Mesenchymal stem cell (in vitro differentiated cells and primary cell): ENCODE data around the gene MICAL3.

Experiments used
- DNase-seq: peaks from one replicate; pipeline ENCODE4 v3.0.0-alpha.2; 2013
- H2AFZ ChIP-seq: one replicate; pipeline ENCODE4 v1.6.1; 2013; ENCODE audit warnings: low read depth, mild to moderate bottlenecking, control low read depth, inconsistent platforms, low read length, moderate library complexity
- H2AK5ac ChIP-seq: 2 replicates; pipeline ENCODE4 v1.6.1; 2013; ENCODE audit warnings: low read length, moderate library complexity, mild to moderate bottlenecking, inconsistent platforms; ENCODE audit not compliant: severe bottlenecking
- H2BK120ac ChIP-seq: one replicate; pipeline ENCODE4 v1.6.1; 2013; ENCODE audit warnings: low read depth, mild to moderate bottlenecking, inconsistent platforms, low read length, moderate library complexity
- H2BK12ac ChIP-seq, 2 experiments: one replicate each; pipeline ENCODE4 v1.6.1; 2013; ENCODE audit warnings: inconsistent platforms in 2 of 2, low read length in 2 of 2, mild to moderate bottlenecking in 2 of 2, moderate library complexity in 2 of 2, control low read depth in 1 of 2
- H2BK15ac ChIP-seq: one replicate; pipeline ENCODE4 v1.6.1; 2013; ENCODE audit warnings: mild to moderate bottlenecking, low read depth, inconsistent platforms; ENCODE audit not compliant: poor library complexity, severe bottlenecking
- H2BK5ac ChIP-seq: 2 replicates; pipeline ENCODE4 v1.6.1; 2013; ENCODE audit warnings: low read depth, mild to moderate bottlenecking, low read length, control low read depth, inconsistent platforms; ENCODE audit not compliant: poor library complexity, severe bottlenecking
- H3K14ac ChIP-seq, 2 experiments: one replicate each; pipeline ENCODE4 v1.6.1; 2013; ENCODE audit warnings: inconsistent platforms in 2 of 2, low read length in 2 of 2, control low read depth in 1 of 2, mild to moderate bottlenecking in 1 of 2, moderate library complexity in 1 of 2
- H3K18ac ChIP-seq, 2 experiments: one replicate each; pipeline ENCODE4 v1.6.1; 2013; ENCODE audit warnings: inconsistent platforms in 2 of 2, low read length in 2 of 2, control low read depth in 1 of 2, low read depth in 1 of 2, mild to moderate bottlenecking in 1 of 2
- H3K23ac ChIP-seq, 2 experiments: one replicate each; pipeline ENCODE4 v1.6.1; 2013; ENCODE audit warnings: inconsistent platforms in 2 of 2, low read length in 2 of 2, mild to moderate bottlenecking in 2 of 2, moderate library complexity in 2 of 2, control low read depth in 1 of 2
- H3K27ac ChIP-seq: 2 replicates; pipeline ENCODE4 v1.5.1; 2013; ENCODE audit warnings: mild to moderate bottlenecking, moderate library complexity, low read length, control low read depth, inconsistent platforms; ENCODE audit not compliant: poor library complexity, severe bottlenecking
- H3K27me3 ChIP-seq, 2 experiments: 2 replicates each; pipeline versions ENCODE4 v1.6.1 to v1.7.0; 2013; ENCODE audit warnings: low read length in 2 of 2, mild to moderate bottlenecking in 2 of 2, moderate library complexity in 2 of 2, control low read depth in 1 of 2, inconsistent platforms in 1 of 2; ENCODE audit not compliant: control insufficient read depth in 1 of 2, insufficient read depth in 1 of 2
- H3K36me3 ChIP-seq, 2 experiments: 2 replicates each; pipeline versions ENCODE4 v1.6.1 to v1.7.0; 2013; ENCODE audit warnings: low read length in 2 of 2, control low read depth in 1 of 2, inconsistent platforms in 1 of 2, low read depth in 1 of 2, mild to moderate bottlenecking in 1 of 2; ENCODE audit not compliant: insufficient read depth in 2 of 2, control insufficient read depth in 1 of 2
- H3K4ac ChIP-seq, 2 experiments: one replicate each; pipeline ENCODE4 v1.6.1; 2013; ENCODE audit warnings: inconsistent platforms in 2 of 2, low read length in 2 of 2, mild to moderate bottlenecking in 2 of 2, moderate library complexity in 2 of 2, control low read depth in 1 of 2, low read depth in 1 of 2
- H3K4me1 ChIP-seq: 2 replicates; pipeline ENCODE4 v1.6.1; 2013; ENCODE audit warnings: low read depth, low read length, control low read depth; ENCODE audit not compliant: control insufficient read depth, insufficient read depth
- H3K4me2 ChIP-seq: 2 replicates; pipeline ENCODE4 v1.6.1; 2013; ENCODE audit warnings: low read length, mild to moderate bottlenecking, inconsistent platforms; ENCODE audit not compliant: poor library complexity, severe bottlenecking
- H3K4me3 ChIP-seq, 2 experiments: 2 replicates each; pipeline versions ENCODE4 v1.5.1 to v1.7.0; 2013; ENCODE audit warnings: low read length in 2 of 2, mild to moderate bottlenecking in 2 of 2, control low read depth in 1 of 2, low read depth in 1 of 2; ENCODE audit not compliant: insufficient read depth in 1 of 2
- H3K79me1 ChIP-seq: replicated peaks from 2 replicates; pipeline ENCODE4 v1.6.1; 2013; ENCODE audit warnings: mild to moderate bottlenecking, control low read depth, low read length, inconsistent platforms; ENCODE audit not compliant: poor library complexity, severe bottlenecking
- H3K9ac ChIP-seq: 2 replicates; pipeline ENCODE4 v1.7.0; 2013; ENCODE audit warnings: mild to moderate bottlenecking, low read length, moderate library complexity
- H3K9me3 ChIP-seq: 2 replicates; pipeline ENCODE4 v1.7.0; 2013; ENCODE audit warnings: mild to moderate bottlenecking, low read length; ENCODE audit not compliant: control insufficient read depth
- H4K8ac ChIP-seq: one replicate; pipeline ENCODE4 v1.6.1; 2013; ENCODE audit warnings: inconsistent platforms, mild to moderate bottlenecking, low read length, moderate library complexity
- H4K91ac ChIP-seq: one replicate; pipeline ENCODE4 v1.6.1; 2013; ENCODE audit warnings: mild to moderate bottlenecking, low read length, inconsistent platforms
- WGBS: methylation state at CpG from one replicate; pipeline ENCODE4 v1.1.7; 2013; ENCODE audit warnings: mixed read lengths; 5-methylcytosine and 5-hydroxymethylcytosine counted together

Gene MICAL3

DNA sequence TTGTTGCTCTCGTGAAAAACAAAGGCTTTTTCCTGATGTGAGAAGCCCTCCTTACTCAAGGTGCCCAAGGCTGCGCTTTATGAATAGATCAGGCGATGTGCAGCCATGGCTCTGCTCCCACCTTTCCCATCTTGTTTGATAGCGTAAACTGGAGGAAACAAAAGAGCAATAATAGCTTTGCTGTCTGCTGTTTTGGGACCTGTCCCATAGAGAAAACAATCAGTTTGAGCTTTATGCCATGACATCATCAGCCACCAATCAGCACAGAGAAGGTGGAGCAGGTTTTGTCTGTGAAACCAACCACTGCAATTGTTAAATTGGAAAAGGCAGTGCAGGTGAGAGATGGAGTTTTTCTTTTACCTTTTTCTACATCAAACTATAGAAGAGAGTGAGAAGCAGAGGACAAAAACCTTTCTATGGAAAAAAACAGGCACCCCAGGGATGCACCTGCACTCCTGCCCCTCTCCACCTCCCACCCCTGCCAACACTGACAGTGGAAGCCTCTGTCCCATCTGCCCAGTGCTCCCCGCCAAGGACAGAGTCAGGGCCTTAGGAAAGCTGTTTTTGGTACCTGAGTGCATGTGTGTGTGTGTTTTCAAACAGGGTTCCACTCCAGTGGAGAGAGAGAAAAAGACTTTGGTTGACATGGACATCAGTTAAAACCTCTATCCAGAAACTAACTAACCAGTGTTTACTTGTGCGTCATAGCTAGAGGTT is 80.7 kb downstream of the MICAL3 start:
- Histone ChIP-seq H3K4ac (no peak overlapping the region), H3K18ac (no peak overlapping the region), H3K27me3 (no peaks in the 10 kb centered on the region), H2BK120ac (no peak overlapping the region), H4K8ac (no peak overlapping the region), H3K14ac (no peak overlapping the region), H2AFZ (no peak overlapping the region), H3K27ac (no peak overlapping the region), H4K91ac (no peak overlapping the region), H2AK5ac (no peak overlapping the region), H3K79me1 (peaks cover 3% of the 10 kb centered on the region), H3K4me2 (no peak overlapping the region), H2BK15ac (no peak overlapping the region), H3K4me3 (no peak overlapping the region), H3K9ac (no peak overlapping the region), H3K23ac (no peak overlapping the region), H3K36me3 (peaks cover 0 to 40% of the 10 kb centered on the region in 2 experiments), H2BK12ac (no peak overlapping the region), H3K9me3 (no peaks in the 10 kb centered on the region), H3K4me1 (peaks cover 47% of the 10 kb centered on the region), H2BK5ac (no peak overlapping the region)
- no peak for DNase-seq
- 94% methylated on average over 5 of the region's 6 CpGs for WGBS

GRCh38 chr22:17942721-17943120 is 81.6 kb downstream of the MICAL3 start:
- WGBS = 96% methylated on average over 8 of the region's 8 CpGs
- H2BK5ac ChIP-seq = no peak overlapping the region
- no peak overlapping the region for H3K4me2 ChIP-seq
- H3K18ac ChIP-seq = no peak overlapping the region
- H3K4me1 ChIP-seq = peaks cover 46% of the 10 kb centered on the region
- DNase-seq = no peak
- no peak overlapping the region for H3K27ac ChIP-seq
- no peak overlapping the region for H4K91ac ChIP-seq
- no peak overlapping the region for H4K8ac ChIP-seq
- H3K4ac ChIP-seq = no peak overlapping the region
- no peak overlapping the region for H3K14ac ChIP-seq
- peaks cover 3% of the 10 kb centered on the region for H3K79me1 ChIP-seq
- no peak overlapping the region for H3K23ac ChIP-seq
- H2AFZ ChIP-seq = no peak overlapping the region
- no peak overlapping the region for H2AK5ac ChIP-seq
- H2BK12ac ChIP-seq = no peak overlapping the region
- H3K27me3 ChIP-seq = no peaks in the 10 kb centered on the region
- H2BK120ac ChIP-seq = no peak overlapping the region
- H3K9ac ChIP-seq = no peak overlapping the region
- H3K4me3 ChIP-seq = no peak overlapping the region
- H2BK15ac ChIP-seq = peak overlapping the region; percentile 8
- H3K9me3 ChIP-seq = no peaks in the 10 kb centered on the region
- peaks cover 0 to 35% of the 10 kb centered on the region in 2 experiments for H3K36me3 ChIP-seq

DNA sequence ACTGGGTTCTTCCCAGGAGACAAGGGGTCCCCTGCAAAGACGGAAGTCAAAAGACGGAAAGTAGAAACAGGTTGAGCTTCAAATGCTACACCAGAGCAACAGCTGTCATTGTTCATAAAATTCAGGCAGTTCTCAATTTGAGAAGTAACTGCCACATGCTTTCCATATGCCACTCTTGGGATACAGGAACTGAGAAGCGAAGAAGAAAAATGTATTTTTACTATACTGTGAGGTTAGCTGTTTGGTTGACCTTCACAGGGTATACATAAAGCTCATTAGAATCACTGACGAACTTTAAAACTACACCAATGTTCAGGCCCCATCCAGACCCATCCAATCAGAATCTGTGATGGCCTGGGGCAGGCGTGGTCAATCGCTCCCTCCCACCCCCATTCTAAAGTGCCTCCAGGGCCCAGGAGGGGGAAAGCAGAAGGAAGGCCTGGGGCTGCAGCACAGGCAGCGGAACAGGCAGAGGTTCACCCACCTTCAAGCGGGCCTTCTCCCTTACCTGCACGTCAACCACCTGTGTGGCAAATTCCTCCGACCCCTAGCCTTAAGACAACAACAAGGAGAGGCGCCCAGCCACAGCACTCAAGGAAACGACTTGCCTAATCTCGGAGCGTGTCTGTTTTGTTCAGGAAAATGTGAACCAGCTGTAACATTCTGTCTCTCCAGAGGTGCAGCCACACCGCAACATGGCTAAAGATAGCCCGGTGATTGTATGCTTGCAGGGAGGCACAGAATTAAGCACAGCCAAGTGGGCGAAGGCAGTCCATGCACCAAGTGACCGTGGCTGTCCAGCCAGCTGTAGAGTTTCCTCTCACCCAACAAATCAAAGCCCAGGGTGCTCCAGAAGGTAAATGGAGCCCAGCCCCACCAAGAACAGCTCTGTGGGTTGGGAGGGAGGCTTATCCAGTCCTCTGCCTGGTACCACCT is 82.6 kb downstream of the MICAL3 start:
- H3K4ac ChIP-seq = no peak overlapping the region
- no peak overlapping the region for H3K27ac ChIP-seq
- no peak for DNase-seq
- H2BK12ac ChIP-seq = no peak overlapping the region
- no peak overlapping the region for H2BK120ac ChIP-seq
- 86% methylated on average over 16 of the region's 18 CpGs for WGBS
- no peak overlapping the region for H3K9ac ChIP-seq
- H3K23ac ChIP-seq = no peak overlapping the region
- H2AFZ ChIP-seq = no peak overlapping the region
- H3K14ac ChIP-seq = no peak overlapping the region
- peaks cover 3% of the 10 kb centered on the region for H3K79me1 ChIP-seq
- H3K4me3 ChIP-seq = no peak overlapping the region
- H3K36me3 ChIP-seq = peaks cover 0 to 35% of the 10 kb centered on the region in 2 experiments
- H3K9me3 ChIP-seq = no peaks in the 10 kb centered on the region
- H2BK5ac ChIP-seq = no peak overlapping the region
- no peak overlapping the region for H3K4me2 ChIP-seq
- H3K27me3 ChIP-seq = no peaks in the 10 kb centered on the region
- H2BK15ac ChIP-seq = no peak overlapping the region
- no peak overlapping the region for H4K91ac ChIP-seq
- no peak overlapping the region for H4K8ac ChIP-seq
- no peak overlapping the region for H2AK5ac ChIP-seq
- no peak overlapping the region for H3K18ac ChIP-seq
- peaks cover 46% of the 10 kb centered on the region for H3K4me1 ChIP-seq

- Histone ChIP-seq H2BK12ac (no peak overlapping the region), H4K91ac (no peak overlapping the region), H3K23ac (no peak overlapping the region), H2AFZ (no peak overlapping the region), H3K4me3 (no peak overlapping the region), H2BK120ac (no peak overlapping the region), H3K14ac (no peak overlapping the region), H3K4me1 (peaks cover 32% of the 10 kb centered on the region), H3K4ac (no peak overlapping the region), H3K18ac (no peak overlapping the region), H3K9me3 (no peaks in the 10 kb centered on the region), H4K8ac (no peak overlapping the region), H3K9ac (no peak overlapping the region), H3K79me1 (peaks cover 3% of the 10 kb centered on the region), H2BK5ac (no peak overlapping the region), H2BK15ac (no peak overlapping the region), H3K36me3 (peaks cover 0 to 21% of the 10 kb centered on the region in 2 experiments), H2AK5ac (no peak overlapping the region), H3K27ac (no peak overlapping the region), H3K27me3 (no peaks in the 10 kb centered on the region), H3K4me2 (no peak overlapping the region)
- 100% methylated on average over 4 of the region's 4 CpGs for WGBS
- no peak for DNase-seq
Observed at GRCh38 chr22:17939579-17939978, 84.8 kb downstream of the MICAL3 start.
